HCT116 (cell line): ENCODE data around the gene CRB1. TPM values are rescaled to one million over a fixed set of nuclear protein-coding genes. Genes with fewer than 3 reads are reported as not detected.

Source experiments
- ATAC-seq: fragments of 200-7000 bp; cut with Tn5 transposase; 2 replicates; pipeline ENCODE4 v1.9.1; 2020; ENCODE audit warnings: mild to moderate bottlenecking, moderate library complexity
- BruUV-seq: library from RNA; stranded (reverse); fragments of 400-500 nt; replicated peaks from 2 replicates; lab custom pipeline; 2021; lab: Mats Ljungman, UMichigan
- CTCF ChIA-PET: fragments of 300-600 bp; sonication (Branson Sonifier 250); formaldehyde crosslinking; loops from one replicate; lab custom pipeline; 2021; ENCODE audit warnings: antibody characterized with exemption; lab: Charles Lee
- POLR2A ChIA-PET: fragments of 300-600, 350-600 bp; sonication (Branson Sonifier 250); formaldehyde crosslinking; loops from one replicate; lab custom pipeline; 2021; ENCODE audit warnings: antibody characterized with exemption; lab: Charles Lee
- RAD21 ChIA-PET, 2 experiments: fragments of 300-600 bp; sonication (Branson Sonifier 250); formaldehyde crosslinking; loops; one replicate each; lab custom pipeline; 2023; ENCODE audit warnings: low total read pairs in 2 of 2; ENCODE audit not compliant: uncharacterized antibody in 2 of 2, unreplicated experiment in 2 of 2, low non-redundant PET in 1 of 2; lab: Charles Lee
- DNase-seq: peaks from one replicate; pipeline ENCODE4 v3.0.0-alpha.2; 2010; ENCODE audit warnings: low read depth, low spot score
- H2AFZ ChIP-seq: fragments of 200-600 bp; shearing (Covaris generic), sonication (generic); 2 replicates; pipeline ENCODE4 v1.6.1; 2017; ENCODE audit warnings: low read depth, mixed run types, mixed read lengths, antibody characterized with exemption, low read length; ENCODE audit not compliant: poor library complexity, severe bottlenecking
- H3K27ac ChIP-seq: 2 replicates; pipeline ENCODE4 v1.5.1; 2012; ENCODE audit warnings: low read depth, low read length
- H3K27me3 ChIP-seq: fragments of 200-600 bp; sonication (generic); 2 replicates; pipeline ENCODE4 v1.6.1; 2016; ENCODE audit warnings: mixed run types, low read length, mixed read lengths; ENCODE audit not compliant: insufficient read depth
- H3K36me3 ChIP-seq, 2 experiments: fragments of 200-500 bp in 1 of 2; fragments of 200-600 bp in 1 of 2; sonication (Bioruptor generic) in 1 of 2; sonication (generic) in 1 of 2; 2 replicates each; pipeline versions ENCODE4 v1.5.1 to v1.6.1; 2014 to 2016; ENCODE audit warnings: low read length in 2 of 2, inconsistent platforms in 1 of 2, mixed read lengths in 1 of 2, mixed run types in 1 of 2; ENCODE audit not compliant: insufficient read depth in 2 of 2, control insufficient read depth in 1 of 2
- H3K4me1 ChIP-seq, 2 experiments: fragments of 200-600 bp in 1 of 2; sonication (generic) in 1 of 2; 2 replicates each; pipeline versions ENCODE4 v1.5.1 to v1.6.1; 2012 to 2017; ENCODE audit warnings: low read length in 2 of 2, inconsistent platforms in 1 of 2, mild to moderate bottlenecking in 1 of 2, mixed read lengths in 1 of 2, mixed run types in 1 of 2, moderate library complexity in 1 of 2; ENCODE audit not compliant: insufficient read depth in 2 of 2, control insufficient read depth in 1 of 2
- H3K4me2 ChIP-seq: fragments of 200-600 bp; sonication (generic); 2 replicates; pipeline ENCODE4 v1.6.1; 2017; ENCODE audit warnings: mixed run types, low read length, mixed read lengths
- H3K4me3 ChIP-seq, 2 experiments: fragments of 200-600 bp in 1 of 2; sonication (generic) in 1 of 2; replicated peaks in 1 of 2; 2 replicates each; pipeline ENCODE4 v1.5.1; 2011 to 2016; ENCODE audit warnings: low read length in 2 of 2, control low read depth in 1 of 2, low read depth in 1 of 2, mild to moderate bottlenecking in 1 of 2, mixed read lengths in 1 of 2, mixed run types in 1 of 2
- H3K79me2 ChIP-seq: fragments of 200-600 bp; sonication (generic); 2 replicates; pipeline ENCODE4 v1.6.1; 2017; ENCODE audit warnings: mild to moderate bottlenecking, mixed run types, low read length, moderate library complexity, mixed read lengths; ENCODE audit not compliant: insufficient read depth
- H3K9ac ChIP-seq: fragments of 200-600 bp; sonication (generic); 2 replicates; pipeline ENCODE4 v1.6.1; 2016; ENCODE audit warnings: low read length, mixed read lengths
- H3K9me2 ChIP-seq: fragments of 200-600 bp; sonication (generic), shearing (Covaris generic); 2 replicates; pipeline ENCODE4 v1.6.1; 2017; ENCODE audit warnings: mixed run types, mild to moderate bottlenecking, moderate library complexity; ENCODE audit not compliant: insufficient read depth
- H3K9me3 ChIP-seq, 2 experiments: fragments of 200-500 bp in 1 of 2; fragments of 200-600 bp in 1 of 2; sonication (Bioruptor generic) in 1 of 2; sonication (generic) in 1 of 2; 2 replicates each; pipeline ENCODE4 v1.6.1; 2014 to 2017; ENCODE audit warnings: low read length in 2 of 2, mixed read lengths in 2 of 2, inconsistent platforms in 1 of 2, low read depth in 1 of 2, mild to moderate bottlenecking in 1 of 2, mixed run types in 1 of 2, moderate library complexity in 1 of 2; ENCODE audit not compliant: control insufficient read depth in 1 of 2, insufficient read depth in 1 of 2
- H4K20me1 ChIP-seq: fragments of 200-600 bp; sonication (generic), shearing (Covaris generic); 2 replicates; pipeline ENCODE4 v1.6.1; 2017; ENCODE audit warnings: mixed run types, mild to moderate bottlenecking, moderate library complexity; ENCODE audit not compliant: insufficient read depth
- EGR1 ChIP-seq: IDR thresholded peaks from 2 replicates; pipeline ENCODE4 v1.6.1; 2012; ENCODE audit warnings: low read depth
- ELF1 ChIP-seq: IDR thresholded peaks from 2 replicates; pipeline ENCODE4 v1.6.1; 2012; ENCODE audit warnings: low read depth, borderline replicate concordance
- EZH2phosphoT487 ChIP-seq: fragments of 200-600 bp; IDR thresholded peaks from 2 replicates; pipeline ENCODE4 v1.6.1; 2018; ENCODE audit warnings: antibody characterized with exemption, borderline replicate concordance
- REST ChIP-seq: IDR thresholded peaks from 2 replicates; pipeline ENCODE4 v1.6.1; 2012; ENCODE audit warnings: low read depth
- SIN3A ChIP-seq: IDR thresholded peaks from 2 replicates; pipeline ENCODE4 v1.6.1; 2012; ENCODE audit warnings: low read depth
- SP1 ChIP-seq: IDR thresholded peaks from 2 replicates; pipeline ENCODE4 v1.6.1; 2012; ENCODE audit warnings: low read depth
- ZNF274 ChIP-seq: fragments of 200-500 bp; sonication (Bioruptor generic); IDR thresholded peaks from 2 replicates; pipeline ENCODE4 v1.6.1; 2014; ENCODE audit warnings: mild to moderate bottlenecking, low read depth, low read length, inconsistent platforms
- intact Hi-C: fragments of 100-400 bp; cut with micrococcal nuclease; formaldehyde crosslinking; loops from 2 replicates; pipeline ENCODE4 v1.10.0; 2022
- total RNA-seq: library from RNA; stranded (reverse); gene quantifications from one replicate; pipeline ENCODE4 v1.2.1, GENCODE V29; 2021; ENCODE audit not compliant: unreplicated experiment
- TF ChIP-seq, protein P1 (sequence below): IDR thresholded peaks from 2 replicates; pipeline ENCODE4 v1.6.1; 2011; ENCODE audit warnings: mild to moderate bottlenecking, low read length, moderate library complexity; ENCODE audit not compliant: insufficient replicate concordance; ENCODE audit errors: extremely low read depth
- TF ChIP-seq, protein P2 (sequence below): IDR thresholded peaks from 2 replicates; pipeline ENCODE4 v1.6.1; 2012
- TF ChIP-seq, protein P3 (sequence below): IDR thresholded peaks from 2 replicates; pipeline ENCODE4 v1.6.1; 2012

CRB1 gene
- total RNA-seq, 1 experiment from 2014 or later = 0.07 TPM

DNA sequence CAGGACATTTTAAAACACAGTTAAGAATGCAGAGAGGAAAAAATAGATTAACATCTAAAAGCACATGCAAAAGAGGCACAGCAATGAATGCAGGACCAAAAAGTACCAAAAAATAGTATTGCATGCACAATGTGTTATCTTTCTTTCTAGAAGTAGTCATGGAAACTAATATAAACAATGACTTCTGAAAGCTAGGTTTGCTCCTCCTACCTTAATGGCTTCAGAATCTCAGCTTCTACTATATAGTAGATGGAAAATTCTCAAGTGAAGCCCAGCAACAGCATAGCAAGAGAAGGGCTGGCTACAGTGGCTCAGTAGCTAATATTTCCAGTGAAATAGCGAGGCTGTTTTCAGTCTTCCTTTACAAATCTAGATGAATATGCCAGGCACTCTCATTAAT, 125.1 kb downstream of the CRB1 start:
- RAD21 ChIA-PET = no interaction called here
- H3K9me2 ChIP-seq = no peaks in the 10 kb centered on the region
- TF ChIP-seq ELF1 = no peak
- no peak for TF ChIP-seq ZNF274
- TF ChIP-seq REST = no peak
- TF ChIP-seq SIN3A = no peak
- TF ChIP-seq, protein P1, sequence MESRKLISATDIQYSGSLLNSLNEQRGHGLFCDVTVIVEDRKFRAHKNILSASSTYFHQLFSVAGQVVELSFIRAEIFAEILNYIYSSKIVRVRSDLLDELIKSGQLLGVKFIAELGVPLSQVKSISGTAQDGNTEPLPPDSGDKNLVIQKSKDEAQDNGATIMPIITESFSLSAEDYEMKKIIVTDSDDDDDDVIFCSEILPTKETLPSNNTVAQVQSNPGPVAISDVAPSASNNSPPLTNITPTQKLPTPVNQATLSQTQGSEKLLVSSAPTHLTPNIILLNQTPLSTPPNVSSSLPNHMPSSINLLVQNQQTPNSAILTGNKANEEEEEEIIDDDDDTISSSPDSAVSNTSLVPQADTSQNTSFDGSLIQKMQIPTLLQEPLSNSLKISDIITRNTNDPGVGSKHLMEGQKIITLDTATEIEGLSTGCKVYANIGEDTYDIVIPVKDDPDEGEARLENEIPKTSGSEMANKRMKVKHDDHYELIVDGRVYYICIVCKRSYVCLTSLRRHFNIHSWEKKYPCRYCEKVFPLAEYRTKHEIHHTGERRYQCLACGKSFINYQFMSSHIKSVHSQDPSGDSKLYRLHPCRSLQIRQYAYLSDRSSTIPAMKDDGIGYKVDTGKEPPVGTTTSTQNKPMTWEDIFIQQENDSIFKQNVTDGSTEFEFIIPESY = no peak
- no peak for TF ChIP-seq EGR1
- TF ChIP-seq, protein P2, sequence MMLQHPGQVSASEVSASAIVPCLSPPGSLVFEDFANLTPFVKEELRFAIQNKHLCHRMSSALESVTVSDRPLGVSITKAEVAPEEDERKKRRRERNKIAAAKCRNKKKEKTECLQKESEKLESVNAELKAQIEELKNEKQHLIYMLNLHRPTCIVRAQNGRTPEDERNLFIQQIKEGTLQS = no peak
- TF ChIP-seq SP1 = no peak
- TF ChIP-seq, protein P3, sequence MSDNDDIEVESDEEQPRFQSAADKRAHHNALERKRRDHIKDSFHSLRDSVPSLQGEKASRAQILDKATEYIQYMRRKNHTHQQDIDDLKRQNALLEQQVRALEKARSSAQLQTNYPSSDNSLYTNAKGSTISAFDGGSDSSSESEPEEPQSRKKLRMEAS = no peak
- TF ChIP-seq EZH2phosphoT487 = no peak
- H4K20me1 ChIP-seq = no peaks in the 10 kb centered on the region
- ATAC-seq (no peak), DNase-seq (no peak)
- no peak overlapping the region for H3K4me2 ChIP-seq
- no peaks in the 10 kb centered on the region for H3K9me3 ChIP-seq
- no TSS peak for BruUV-seq
- no peaks in the 10 kb centered on the region for H3K27me3 ChIP-seq
- H2AFZ ChIP-seq = no peak overlapping the region
- H3K4me3 ChIP-seq = no peak overlapping the region
- H3K9ac ChIP-seq = no peak overlapping the region
- intact Hi-C loops = no loop called here
- POLR2A ChIA-PET = no interaction called here
- no peaks in the 10 kb centered on the region for H3K4me1 ChIP-seq
- H3K27ac ChIP-seq = no peak overlapping the region
- CTCF ChIA-PET = no interaction called here
- no peaks in the 10 kb centered on the region for H3K79me2 ChIP-seq
- no peaks in the 10 kb centered on the region for H3K36me3 ChIP-seq
